Activated CD8-positive, alpha-beta memory T cell treated with anti-CD3 and anti-CD28 coated beads for 48 hours (primary cell): ENCODE data around the gene ARL10.

Experiments
- DNase-seq, 3 experiments: peaks; one replicate each; pipeline ENCODE4 v3.0.0-alpha.2; 2020; ENCODE audit warnings: low read depth in 2 of 3, low spot score in 2 of 3

The ARL10 gene

GRCh38 chr5:176410486-176411180 lies 45.3 kb downstream of the ARL10 start:
- no peak for DNase-seq

GRCh38 chr5:176412517-176413254 lies 47.4 kb downstream of the ARL10 start:
- no peak for DNase-seq

GRCh38 chr5:176413255-176413565 lies 47.9 kb downstream of the ARL10 start:
- no peak for DNase-seq

- no peak for DNase-seq
Observed at GRCh38 chr5:176413709-176414191, 48.5 kb downstream of the ARL10 start.

- DNase-seq: no peak
Observed at GRCh38 chr5:176414704-176415103, 49.4 kb downstream of the ARL10 start.

- no peak for DNase-seq
Observed at GRCh38 chr5:176415240-176415951, 50.1 kb downstream of the ARL10 start.

GRCh38 chr5:176415952-176416924 lies 51.0 kb downstream of the ARL10 start, which contains the start of gene CLTB:
TSS of gene CLTB (minus strand) at chr5:176416539. CDS start at chr5:176416363, 176 bp downstream.
- DNase-seq: peak; percentile 74 to 83 (median 77)

- DNase-seq: no peak
Observed at GRCh38 chr5:176416965-176417364, 51.7 kb downstream of the ARL10 start.

GRCh38 chr5:176418251-176418650 lies 53.0 kb downstream of the ARL10 start:
- no peak for DNase-seq

- no peak for DNase-seq
Observed at GRCh38 chr5:176420086-176420485, 54.8 kb downstream of the ARL10 start.

- DNase-seq: no peak
Observed at GRCh38 chr5:176420972-176421544, 55.8 kb downstream of the ARL10 start.

GRCh38 chr5:176424181-176424580 lies 58.9 kb downstream of the ARL10 start:
- DNase-seq: no peak

- DNase-seq: no peak
Observed at GRCh38 chr5:176425138-176425537, 59.9 kb downstream of the ARL10 start.

- no peak for DNase-seq
Observed at GRCh38 chr5:176425791-176426190, 60.5 kb downstream of the ARL10 start.

- no peak for DNase-seq
Observed at GRCh38 chr5:176426876-176427275, 61.6 kb downstream of the ARL10 start.

- DNase-seq: no peak
Observed at GRCh38 chr5:176427971-176428370, 62.7 kb downstream of the ARL10 start.

GRCh38 chr5:176429972-176430371 lies 64.7 kb downstream of the ARL10 start:
- DNase-seq: no peak
